ENCODE measurements around the gene MORN1.

DNA sequence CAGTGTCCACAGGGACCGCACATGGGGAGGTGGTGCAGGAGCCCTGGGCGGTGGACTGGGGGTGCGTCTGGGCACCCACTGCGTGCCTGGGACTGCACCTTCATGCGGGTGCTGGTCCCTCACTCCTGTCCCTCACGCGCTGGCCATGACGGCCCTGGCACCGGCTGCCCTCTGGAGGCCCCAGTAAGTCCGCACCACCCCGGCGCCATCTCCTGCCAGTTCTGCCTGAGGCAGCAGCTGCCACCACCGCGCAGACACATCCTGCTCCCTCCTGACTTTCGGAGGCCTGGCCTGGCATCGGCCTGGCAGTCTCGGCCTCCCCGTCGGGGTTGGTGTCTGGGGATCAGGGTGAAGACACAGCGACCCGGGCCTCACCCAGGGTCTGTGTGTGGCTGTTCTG, 64.8 kb downstream of the MORN1 start:
- TF ChIP-seq, protein P1, sequence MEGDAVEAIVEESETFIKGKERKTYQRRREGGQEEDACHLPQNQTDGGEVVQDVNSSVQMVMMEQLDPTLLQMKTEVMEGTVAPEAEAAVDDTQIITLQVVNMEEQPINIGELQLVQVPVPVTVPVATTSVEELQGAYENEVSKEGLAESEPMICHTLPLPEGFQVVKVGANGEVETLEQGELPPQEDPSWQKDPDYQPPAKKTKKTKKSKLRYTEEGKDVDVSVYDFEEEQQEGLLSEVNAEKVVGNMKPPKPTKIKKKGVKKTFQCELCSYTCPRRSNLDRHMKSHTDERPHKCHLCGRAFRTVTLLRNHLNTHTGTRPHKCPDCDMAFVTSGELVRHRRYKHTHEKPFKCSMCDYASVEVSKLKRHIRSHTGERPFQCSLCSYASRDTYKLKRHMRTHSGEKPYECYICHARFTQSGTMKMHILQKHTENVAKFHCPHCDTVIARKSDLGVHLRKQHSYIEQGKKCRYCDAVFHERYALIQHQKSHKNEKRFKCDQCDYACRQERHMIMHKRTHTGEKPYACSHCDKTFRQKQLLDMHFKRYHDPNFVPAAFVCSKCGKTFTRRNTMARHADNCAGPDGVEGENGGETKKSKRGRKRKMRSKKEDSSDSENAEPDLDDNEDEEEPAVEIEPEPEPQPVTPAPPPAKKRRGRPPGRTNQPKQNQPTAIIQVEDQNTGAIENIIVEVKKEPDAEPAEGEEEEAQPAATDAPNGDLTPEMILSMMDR (IDR thresholded peaks at IDR 0.05) = no peak
- no peak for TF ChIP-seq POLR2A (IDR thresholded peaks at IDR 0.05)
